ENCODE results near the gene RNU1-1.
"Not testable (repeated sequence)": the region's sequence is repeated elsewhere in the genome, so short reads cannot be mapped to it uniquely, and the experiment has no call there.

Gene RNU1-1

DNA sequence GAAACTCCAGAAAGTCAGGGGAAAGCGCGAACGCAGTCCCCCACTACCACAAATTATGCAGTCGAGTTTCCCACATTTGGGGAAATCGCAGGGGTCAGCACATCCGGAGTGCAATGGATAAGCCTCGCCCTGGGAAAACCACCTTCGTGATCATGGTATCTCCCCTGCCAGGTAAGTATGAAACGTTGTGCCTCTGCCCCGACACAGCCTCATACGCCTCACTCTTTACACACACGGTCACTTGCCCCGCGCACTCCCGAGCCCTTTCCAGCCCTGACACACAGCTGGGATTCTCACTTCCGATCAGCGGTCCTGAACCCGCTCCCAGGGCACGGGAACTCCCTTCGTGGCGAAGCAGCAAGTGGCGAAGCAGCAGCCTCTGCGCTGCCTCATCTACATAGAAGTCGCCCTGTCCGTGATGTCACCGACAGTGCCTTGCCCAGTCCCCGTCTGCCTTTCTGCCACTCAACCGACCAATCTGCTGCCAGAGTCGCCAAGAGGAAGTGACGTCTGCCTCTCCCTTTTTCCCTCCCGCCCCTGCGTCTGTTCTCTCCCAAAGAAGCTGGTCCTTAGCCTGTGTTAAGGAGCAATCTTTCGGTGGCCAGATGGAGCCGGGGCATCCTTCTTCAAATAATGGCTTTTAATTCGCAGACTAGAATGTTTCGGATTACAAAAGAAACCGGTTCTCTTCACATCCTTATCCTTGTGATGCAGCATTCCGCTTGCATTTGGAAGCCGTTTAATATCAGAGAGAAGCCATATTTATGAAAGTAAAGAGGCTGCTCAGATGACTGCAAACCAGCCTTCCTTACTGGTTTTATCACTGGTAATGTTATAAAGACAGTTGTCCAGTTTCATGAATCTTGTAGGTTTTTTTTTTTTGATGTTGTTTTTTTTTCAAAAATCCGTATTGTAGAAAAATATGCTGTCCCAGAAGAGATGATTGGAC lies at the start of gene RNU1-1:
Gene RNU1-1, minus strand, starts transcription at position 179 of the 949 bp plus-strand sequence.
- peak; percentile 63 to 73 for DNase-seq

DNA sequence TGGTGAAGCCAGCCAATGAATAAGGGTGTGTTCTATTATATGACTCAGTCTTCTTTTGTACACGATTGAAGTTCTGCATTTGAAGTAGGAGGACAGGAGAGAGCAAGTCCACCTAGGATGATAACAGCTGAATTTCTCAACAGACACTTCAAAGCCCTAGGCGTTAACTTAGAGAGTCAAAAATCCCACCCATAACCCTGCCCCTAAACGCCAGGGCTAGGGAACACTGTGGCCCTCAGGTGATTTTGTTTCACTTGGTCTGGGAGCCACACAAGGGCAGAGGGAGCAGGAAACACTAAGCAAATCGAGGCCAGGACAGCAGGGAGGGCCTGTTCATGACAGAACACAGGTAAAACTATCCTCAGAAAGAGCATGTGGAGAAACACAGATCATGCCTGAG lies 47.0 kb upstream of the RNU1-1 start:
- not testable (repeated sequence) for DNase-seq

DNA sequence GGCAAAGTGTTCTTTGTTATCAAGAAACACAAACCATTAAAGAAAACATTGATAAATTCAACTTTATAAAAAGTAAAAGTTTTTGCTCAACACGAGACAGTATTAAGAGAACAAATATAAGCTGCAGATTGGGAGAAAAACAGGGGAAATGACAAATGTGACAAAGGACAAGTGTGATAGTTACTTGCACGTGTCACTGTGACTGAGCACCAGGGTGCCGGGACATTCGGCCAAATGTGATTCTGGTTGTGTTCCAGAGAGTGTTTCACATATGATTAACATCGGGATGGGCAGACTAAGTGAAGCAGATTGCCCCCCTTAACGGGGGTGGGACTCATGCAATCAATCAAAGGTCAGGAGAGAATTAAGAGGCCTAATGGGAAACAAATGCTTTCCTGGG lies 46.4 kb upstream of the RNU1-1 start:
- not testable (repeated sequence) for DNase-seq

DNA sequence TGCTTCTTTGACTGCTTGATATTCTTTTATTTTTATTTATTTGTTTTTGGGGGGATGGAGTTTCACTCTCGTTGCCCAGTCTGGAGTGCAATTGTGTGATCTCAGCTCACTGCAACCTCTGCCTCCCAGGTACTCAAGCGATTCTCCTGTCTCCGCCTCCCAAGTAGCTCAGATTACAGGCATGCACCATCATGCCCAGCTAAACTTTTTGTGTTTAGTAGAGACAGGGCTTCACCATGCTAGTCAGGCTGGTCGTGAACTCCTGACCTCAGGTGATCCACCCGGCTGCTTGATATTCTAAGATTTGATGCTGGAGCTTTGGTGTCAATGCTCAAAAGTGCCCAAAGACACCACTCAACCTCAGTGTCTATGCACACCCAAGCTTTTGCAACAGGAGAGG lies 45.6 kb upstream of the RNU1-1 start:
- DNase-seq: not testable (repeated sequence)

DNA sequence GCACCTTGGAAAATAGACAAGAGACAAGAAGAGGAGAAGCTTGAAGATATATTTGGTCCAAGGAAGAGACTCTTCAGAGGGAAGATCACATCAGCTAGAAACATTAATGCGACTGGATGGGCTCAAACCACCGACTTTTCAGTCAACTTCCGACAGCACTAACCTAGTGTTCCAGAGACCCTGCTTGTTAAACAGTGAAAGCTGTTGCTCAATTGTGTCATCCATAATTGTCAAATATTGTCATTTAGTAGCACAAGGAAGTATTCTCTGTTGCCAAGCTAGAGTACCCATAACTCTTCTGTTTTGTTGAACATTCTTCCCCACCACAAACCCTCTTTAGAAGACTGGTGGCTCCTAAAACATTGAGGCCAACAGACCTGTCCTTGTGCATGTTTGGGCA lies 42.9 kb upstream of the RNU1-1 start:
- DNase-seq: not testable (repeated sequence)

DNA sequence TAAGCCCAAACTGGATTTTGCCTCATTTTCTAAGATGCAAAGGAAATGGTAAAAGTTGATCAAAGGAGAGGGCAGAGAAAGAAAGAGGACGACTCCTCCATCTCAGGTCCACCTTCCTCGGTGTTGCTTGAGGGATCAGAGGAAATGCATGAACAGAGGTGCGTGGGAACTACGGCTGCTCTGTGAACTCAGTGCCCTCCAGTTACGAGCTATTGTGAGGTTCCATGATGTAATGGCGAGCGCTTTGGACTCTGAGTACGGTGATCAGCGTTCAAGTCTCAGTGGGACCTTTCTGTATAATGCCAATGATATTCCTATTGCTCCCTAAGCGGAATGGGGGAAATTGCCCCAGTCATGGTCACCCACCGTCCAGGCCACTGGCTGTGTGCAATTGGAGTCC lies 39.2 kb upstream of the RNU1-1 start:
- DNase-seq: not testable (repeated sequence)

DNA sequence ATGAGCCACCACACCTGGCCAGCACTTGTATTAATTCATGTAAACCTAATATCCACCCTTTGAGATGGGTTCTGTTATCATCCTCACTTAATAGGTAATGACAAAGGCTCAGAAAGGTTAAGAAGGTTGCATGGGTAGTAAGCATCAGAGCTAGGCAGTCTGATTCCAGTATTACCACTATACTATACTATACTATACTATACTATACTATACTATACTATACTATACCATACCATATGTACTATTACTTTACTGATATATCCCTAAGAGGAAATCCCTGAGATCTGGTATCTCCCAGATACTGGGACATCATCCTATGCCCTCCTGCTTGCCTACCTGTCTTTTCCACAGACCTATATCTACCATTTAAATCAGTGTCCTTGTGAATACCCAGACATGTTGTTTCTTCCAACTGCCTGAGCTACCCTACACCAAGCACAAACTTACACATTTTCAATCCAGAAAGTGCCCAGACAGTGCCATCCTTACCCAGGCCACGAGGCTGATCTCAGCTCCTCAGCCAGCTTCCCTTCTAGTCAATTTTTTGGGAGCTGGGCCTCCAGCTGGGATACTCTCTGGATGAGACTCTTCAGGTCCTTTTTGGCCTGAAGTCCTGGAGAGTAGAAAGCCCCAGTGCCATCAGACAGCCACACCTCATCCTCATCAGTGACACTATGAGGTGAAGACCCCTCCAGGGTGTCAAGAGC lies 36.3 kb upstream of the RNU1-1 start:
- not testable (repeated sequence) for DNase-seq

DNA sequence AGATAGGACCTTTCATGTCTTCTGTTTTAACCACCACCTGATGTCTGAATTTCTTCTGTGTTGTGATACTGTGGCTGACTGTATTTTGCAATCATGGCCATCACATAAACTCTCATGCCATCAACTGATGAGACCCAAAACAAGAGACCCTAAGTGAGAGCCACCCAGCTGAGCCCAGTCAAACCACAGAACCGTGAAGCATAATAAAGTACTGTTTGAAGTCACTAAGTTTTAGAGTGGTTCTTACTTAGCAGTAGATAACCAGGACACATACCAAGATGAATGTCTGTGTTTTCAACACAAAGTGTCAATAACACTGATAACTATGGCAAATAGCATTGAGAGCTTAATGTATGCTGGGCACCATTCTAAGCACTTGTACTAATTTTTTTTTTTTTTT lies 35.5 kb upstream of the RNU1-1 start:
- not testable (repeated sequence) for DNase-seq

DNA sequence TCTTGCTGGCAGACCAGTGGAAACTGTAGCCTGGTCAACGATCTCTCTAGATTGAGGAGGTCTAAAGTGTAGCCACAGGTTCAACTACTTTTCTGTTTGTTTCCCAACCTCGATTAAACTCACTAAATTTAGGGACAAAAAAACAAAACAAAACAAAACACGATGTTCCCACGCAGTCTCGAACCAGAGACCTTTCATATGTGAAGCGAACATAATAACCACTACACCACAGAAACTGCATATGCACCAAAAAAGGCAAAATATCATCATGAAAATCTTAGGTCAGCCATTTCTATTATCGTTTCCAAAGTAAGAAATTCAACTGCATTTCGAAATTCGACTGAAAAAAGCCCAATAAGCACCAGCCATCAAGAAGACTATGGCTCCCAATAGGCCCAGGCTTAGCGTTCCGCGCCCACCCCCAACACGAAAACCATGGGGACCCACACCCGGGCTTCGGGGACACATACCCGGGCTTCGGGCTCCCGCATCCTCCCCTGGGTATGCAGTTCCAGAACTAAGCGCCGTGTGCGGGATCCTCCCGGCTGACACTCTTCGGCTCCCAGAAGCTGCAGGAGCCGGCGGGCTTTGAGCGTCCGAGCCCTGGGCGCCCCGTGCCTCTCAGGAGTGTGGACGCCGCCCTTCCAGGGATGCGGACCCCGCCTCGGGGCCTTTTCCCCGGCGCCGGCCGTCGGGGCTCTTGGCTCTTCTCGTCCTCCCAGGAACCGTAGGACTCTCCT lies 33.6 kb upstream of the RNU1-1 start:
- DNase-seq: not testable (repeated sequence)

DNA sequence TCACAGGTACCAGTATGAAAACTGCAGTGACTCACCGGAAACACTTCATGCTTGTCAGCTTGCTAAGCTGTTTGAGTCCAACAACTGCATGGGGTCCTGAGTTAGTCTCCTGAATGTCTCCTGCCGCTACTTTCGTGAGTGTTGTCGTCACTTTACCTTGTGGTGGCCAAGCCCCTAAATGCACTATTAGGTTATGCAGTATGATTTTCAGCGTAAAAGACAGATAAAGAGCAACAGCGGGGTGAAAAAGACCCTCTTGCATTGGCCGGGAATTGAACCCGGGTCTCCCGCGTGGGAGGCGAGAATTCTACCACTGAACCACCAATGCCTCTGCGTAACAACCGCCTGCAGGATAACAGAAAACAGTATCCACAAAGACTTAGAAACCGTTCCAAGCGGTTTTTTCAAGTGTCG lies 31.6 kb upstream of the RNU1-1 start:
- not testable (repeated sequence) for DNase-seq

DNA sequence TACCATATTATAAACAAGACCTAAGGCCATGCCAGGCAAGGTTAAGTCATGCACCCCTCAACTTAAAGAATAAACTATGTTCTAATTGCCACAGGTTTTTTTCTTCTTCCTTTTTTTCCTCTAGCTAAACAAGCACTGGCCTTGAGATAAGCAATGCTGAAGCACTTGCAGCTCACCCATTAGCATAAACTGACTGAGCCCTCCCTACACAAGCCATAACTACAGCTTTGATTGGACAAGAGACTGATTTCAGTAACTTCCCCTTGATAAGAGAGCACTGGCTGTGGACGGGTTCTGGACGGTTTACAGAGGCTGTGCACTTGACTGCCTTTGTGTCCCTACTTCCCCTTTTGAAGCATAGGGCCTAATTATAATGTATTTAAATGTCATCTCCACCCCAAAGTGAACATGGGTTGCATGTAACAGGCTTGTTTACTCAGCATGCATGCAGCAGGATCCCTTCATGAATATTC lies 26.4 kb upstream of the RNU1-1 start:
- not testable (repeated sequence) for DNase-seq

DNA sequence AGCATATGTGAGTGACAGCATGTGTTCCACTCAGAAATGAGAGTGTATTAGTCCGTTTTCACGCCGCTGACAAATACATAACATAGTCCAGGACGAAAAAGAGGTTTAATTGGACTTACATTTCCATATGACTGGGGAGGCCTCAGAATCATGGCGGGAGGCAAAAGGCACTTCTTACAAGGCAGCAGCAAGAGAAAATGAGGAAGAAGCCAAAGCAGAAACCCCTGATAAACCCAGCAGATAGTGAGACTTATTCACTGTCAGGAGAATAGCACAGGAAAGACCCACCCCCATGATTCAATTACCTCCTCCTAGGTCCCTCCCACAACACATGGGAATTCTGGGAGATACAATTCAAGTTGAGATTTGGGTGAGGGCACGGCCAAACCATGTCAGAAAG lies 23.4 kb upstream of the RNU1-1 start:
- not testable (repeated sequence) for DNase-seq

DNA sequence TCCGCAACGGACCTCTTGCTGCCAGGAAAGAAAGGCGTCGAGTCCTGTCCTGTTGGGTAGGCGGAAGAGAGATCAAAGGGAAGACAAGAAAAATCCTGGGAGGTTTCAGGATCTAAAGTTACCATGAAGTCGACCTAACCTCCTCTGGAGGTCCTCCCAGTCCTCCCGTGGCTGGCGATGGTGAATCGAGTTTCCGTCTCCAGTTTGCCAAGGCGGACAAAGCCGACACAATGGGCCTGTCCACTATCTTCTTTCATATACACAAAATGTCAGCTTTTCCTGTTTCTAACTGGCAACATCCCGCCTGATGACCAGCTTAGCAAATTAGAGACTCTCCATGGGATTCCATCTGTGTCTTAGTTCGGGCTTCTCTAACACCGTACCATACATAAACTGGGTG lies 22.7 kb upstream of the RNU1-1 start:
- not testable (repeated sequence) for DNase-seq

DNA sequence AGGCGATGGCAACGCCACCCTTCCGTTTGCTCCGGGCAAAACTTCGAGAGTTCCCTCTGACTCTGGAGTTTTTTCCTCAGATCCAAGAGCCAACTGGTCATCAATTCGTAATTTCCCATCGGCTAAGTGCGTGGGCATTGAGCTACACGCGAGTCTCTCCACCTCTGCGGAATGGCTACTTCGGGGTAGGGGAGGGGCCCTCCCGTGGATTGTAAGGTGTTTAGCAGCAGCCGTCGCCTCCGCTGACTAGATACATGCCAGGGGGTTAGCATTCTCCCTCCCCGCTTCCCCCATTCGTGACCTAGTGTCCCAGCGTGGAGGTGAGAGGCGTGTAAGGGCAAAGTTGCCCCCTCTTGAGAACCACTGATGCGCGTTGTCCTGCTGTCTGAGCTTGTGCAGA lies 21.8 kb upstream of the RNU1-1 start:
- DNase-seq: not testable (repeated sequence)

DNA sequence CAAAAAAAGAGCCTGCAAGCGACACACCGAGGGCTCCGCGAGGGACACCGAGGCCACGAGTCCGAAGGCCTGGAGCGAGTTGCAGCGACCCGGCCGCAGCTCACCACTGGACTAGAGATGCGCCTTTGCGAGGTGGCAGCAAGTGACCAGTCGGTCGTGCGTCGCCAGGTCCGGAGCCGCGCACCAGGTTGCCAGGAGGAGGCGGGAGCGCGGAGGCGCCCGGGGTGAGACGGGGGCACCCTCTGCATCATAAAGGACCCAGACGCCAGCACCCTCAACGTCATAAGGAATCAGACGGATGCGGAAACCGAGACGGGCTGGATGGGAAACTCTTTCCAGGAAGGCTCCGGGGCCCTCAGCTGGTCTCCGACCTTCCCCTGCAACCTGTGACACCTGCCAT lies 21.4 kb upstream of the RNU1-1 start:
- not testable (repeated sequence) for DNase-seq

DNA sequence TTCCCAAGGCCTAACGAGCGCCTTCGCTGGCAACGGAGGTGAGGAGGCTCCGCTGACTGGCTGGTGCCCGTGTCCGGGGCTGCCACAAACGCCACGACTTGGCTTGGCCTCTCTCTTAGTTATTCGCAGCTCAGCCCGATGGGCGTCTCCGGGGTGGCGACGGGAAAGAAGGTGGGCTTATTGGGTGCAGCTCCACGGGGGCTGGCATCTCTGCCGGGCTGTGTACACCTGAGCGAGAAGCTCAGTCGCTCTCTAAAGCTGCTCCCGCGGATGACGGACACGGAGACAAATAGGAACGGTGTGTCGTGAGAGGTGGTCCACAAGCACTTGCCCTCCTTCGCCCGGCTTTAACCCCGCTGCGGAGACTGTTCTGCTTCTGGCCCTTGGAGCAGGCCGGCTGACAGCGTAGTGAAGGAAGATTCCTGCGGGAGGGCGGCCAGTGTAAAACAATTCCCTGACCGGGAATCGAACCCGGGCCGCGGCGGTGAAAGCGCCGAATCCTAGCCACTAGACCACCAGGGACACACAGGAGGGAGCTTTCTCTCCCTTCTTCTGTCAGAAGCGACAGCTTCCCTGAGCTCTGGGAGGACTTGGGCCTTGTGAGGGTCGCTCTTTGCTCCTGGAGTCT lies 20.9 kb upstream of the RNU1-1 start:
- DNase-seq: peak in 1 of 2 experiments; percentile 35

DNA sequence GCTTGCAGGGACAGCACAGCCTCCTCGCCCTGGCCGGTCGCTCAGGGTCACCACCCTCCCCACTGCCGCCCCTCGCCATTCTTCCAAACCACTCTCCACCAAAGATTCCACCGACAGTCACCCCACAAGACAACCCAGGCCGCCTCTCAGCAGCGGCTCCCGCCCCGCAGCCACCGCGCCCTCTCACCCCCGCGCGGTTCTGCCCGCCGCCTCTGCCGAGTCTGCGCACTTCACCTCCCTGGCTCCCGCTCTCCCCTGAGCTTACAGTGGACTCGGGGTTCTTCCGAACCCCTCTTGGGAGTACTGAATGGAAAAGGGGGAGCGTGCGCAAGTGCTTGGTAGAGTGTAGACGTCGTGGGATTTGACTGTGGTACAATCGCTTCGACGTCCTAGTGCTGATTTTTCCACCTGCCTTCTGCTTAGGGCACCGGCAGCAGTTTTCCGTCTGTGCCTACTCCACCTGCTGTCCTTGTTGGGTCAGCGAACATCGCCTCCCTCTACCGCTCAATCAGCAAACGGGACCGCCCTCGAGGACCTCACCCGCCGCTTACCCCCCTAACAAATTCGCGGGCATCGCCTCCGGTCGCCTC lies 20.2 kb upstream of the RNU1-1 start:
- not testable (repeated sequence) for DNase-seq

DNA sequence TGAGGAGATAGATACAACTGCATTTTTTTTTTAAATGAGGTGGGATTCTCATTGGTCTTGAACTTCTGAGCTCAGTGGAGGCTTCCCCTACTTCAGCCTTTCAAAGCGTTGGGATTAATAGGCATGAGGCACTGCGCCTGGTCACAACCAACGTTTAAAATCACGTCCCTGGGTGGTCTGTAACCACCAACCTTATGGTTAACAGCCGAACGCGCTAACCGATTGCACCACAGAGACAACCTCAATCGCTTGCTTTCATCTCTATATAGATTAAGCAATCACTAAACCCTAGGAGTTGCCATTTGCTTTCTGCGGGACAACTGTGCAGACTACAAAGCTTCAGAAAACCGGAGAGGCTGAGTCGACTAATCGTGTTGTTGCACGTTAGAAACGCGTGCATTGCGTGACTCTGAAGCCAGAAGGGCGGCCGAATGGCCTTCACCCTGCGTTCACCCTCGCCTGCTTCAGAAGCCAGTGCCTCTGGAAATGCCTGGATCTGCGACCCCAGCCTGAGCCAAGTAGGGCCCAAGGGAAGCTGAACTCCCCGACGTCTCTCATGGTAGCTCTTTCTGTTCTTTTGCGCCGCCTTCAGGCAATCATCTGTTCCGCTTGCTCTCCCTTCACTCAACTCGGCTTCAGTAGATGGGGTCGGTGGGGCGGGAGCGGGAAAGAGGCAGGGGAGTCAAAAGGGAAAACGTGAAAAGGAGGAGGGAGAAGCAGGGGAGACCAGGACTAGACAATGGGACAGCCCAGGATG lies 18.3 kb upstream of the RNU1-1 start:
- not testable (repeated sequence) for DNase-seq

DNA sequence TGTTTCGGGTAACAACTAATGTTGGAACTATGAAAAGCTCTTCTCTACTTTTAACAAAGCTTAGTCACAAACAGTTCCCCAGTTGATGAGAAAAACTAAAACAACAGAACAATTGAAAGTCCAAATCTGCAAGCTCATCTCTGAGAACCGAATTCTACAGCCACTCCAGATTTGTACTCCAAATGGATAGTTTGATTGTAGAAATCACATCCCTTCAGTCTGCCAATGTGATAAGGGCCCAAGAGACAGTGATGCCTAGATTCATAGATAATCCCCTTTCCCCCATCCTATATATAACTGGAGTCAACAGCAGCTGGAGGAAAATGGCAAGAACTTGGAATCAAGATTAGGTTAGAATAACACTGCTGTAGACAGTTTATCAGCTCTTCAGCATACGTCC lies 14.3 kb upstream of the RNU1-1 start:
- not testable (repeated sequence) for DNase-seq

DNA sequence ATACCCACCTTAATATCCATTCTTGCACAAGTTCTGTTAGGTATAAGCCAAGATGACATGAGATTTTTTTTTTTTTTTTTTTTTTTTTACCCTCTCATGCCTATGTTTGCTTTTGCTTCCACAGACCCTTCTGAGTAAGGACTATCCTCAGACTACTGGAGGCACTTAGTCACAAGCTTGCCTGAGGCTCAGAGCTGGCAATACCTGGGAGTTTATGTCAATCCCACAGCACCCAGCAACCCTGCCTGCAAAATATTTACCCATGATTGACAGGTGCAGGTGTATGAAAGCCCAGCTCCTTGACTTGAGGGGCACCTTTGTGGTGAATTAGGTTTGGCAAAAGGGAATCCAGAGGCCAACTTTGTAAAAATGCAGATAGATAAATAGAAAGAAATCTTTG lies 11.7 kb upstream of the RNU1-1 start:
- DNase-seq: not testable (repeated sequence)

DNA sequence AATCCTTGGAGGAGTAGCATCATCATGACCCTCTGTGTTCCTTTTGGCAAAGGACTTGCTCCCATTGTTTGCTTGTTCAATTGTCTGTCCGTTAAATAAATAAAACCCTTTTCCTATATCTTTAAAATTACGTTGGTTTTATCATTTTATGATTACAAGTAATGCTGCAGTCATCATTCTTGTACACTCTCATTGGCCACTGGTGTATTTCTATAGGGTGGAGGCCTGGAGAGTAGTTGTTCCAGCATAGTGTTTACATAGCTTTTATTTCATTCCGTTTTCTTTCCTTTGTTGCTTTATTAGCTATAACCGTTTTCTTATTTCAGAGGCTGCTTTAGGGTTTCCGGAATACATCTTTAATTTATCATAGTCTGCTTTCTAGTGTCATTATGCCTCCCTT lies 7.6 kb upstream of the RNU1-1 start:
- DNase-seq: not testable (repeated sequence)

All from stimulated activated CD4-positive, alpha-beta T cell treated with anti-CD3 and anti-CD28 coated beads, Interleukin-4, amount 100 ng/mL, for 4 hours (primary cell).